K562 (cell line): Measurements from ENCODE around the gene IFT25. TPM values are rescaled to one million over a fixed set of nuclear protein-coding genes. Genes with fewer than 3 reads are reported as not detected.

ENCODE experiments used
- BDP1 ChIP-seq: IDR thresholded peaks from 3 replicates; pipeline ENCODE4 v1.6.1; 2011; ENCODE audit not compliant: insufficient read length, insufficient read depth
- CHD2 ChIP-seq: IDR thresholded peaks from 2 replicates; pipeline ENCODE4 v1.6.1; 2011; ENCODE audit warnings: low read depth, low read length
- CREB5 ChIP-seq: fragments of 250-450 bp; sonication (Bioruptor Pico); IDR thresholded peaks from 2 replicates; pipeline ENCODE4 v1.5.0; 2020; ENCODE audit warnings: mild to moderate bottlenecking
- E2F4 ChIP-seq: sonication (generic); formaldehyde crosslinking; IDR thresholded peaks from 2 replicates; pipeline ENCODE4 v1.8.0; 2022; ENCODE audit warnings: mild to moderate bottlenecking, low read depth, missing genetic modification reagents
- E2F6 ChIP-seq, 2 experiments: IDR thresholded peaks; 2 replicates each; pipeline ENCODE4 v1.6.1; 2011; ENCODE audit warnings: borderline replicate concordance in 1 of 2, control low read depth in 1 of 2, low read depth in 1 of 2, low read length in 1 of 2, mild to moderate bottlenecking in 1 of 2, mixed read lengths in 1 of 2, moderate library complexity in 1 of 2; ENCODE audit not compliant: insufficient read depth in 1 of 2, insufficient read length in 1 of 2, poor library complexity in 1 of 2, severe bottlenecking in 1 of 2; ENCODE audit errors: extremely low read depth in 1 of 2
- KDM2B ChIP-seq: fragments of 250-450 bp; sonication (Bioruptor Pico); IDR thresholded peaks from 2 replicates; pipeline ENCODE4 v1.8.0; 2021; ENCODE audit warnings: mild to moderate bottlenecking, moderate library complexity
- LARP7 ChIP-seq: fragments of 450-650 bp; IDR thresholded peaks from 2 replicates; pipeline ENCODE4 v1.6.1; 2016
- NFE2L1 ChIP-seq: fragments of 450-650 bp; IDR thresholded peaks from 2 replicates; pipeline ENCODE4 v1.6.1; 2016; ENCODE audit warnings: missing genetic modification characterization, low read depth, mild to moderate bottlenecking, missing compliant biosample characterization, moderate library complexity, borderline replicate concordance
- RBM39 ChIP-seq: fragments of 200-400 bp; formaldehyde crosslinking; optimal IDR thresholded peaks from 2 replicates; pipeline ENCODE3; 2018; ENCODE audit warnings: low read depth, low read length
- SMARCC2 ChIP-seq: fragments of 450-650 bp; IDR thresholded peaks from 2 replicates; pipeline ENCODE4 v1.6.1; 2017; ENCODE audit warnings: antibody characterized with exemption, moderate library complexity, mild to moderate bottlenecking, low read depth
- SOX6 ChIP-seq: fragments of 450-650 bp; IDR thresholded peaks from 2 replicates; pipeline ENCODE4 v1.6.1; 2014; ENCODE audit warnings: mild to moderate bottlenecking
- SRSF1 ChIP-seq: fragments of 200-400 bp; formaldehyde crosslinking; IDR thresholded peaks from 2 replicates; pipeline ENCODE4 v1.6.1; 2017; ENCODE audit warnings: mild to moderate bottlenecking, low read depth, low read length, moderate library complexity
- ZFP30 ChIP-seq: fragments of 250-450 bp; sonication (Bioruptor Pico); IDR thresholded peaks from 2 replicates; pipeline ENCODE4 v1.8.0; 2022; ENCODE audit warnings: moderate library complexity, mild to moderate bottlenecking, inconsistent platforms, borderline replicate concordance
- ZNF174 ChIP-seq: fragments of 250-450 bp; sonication (Bioruptor Pico); IDR thresholded peaks from 2 replicates; pipeline ENCODE4 v1.4.0; 2020; ENCODE audit warnings: mild to moderate bottlenecking
- ZNF431 ChIP-seq: sonication (generic); formaldehyde crosslinking; IDR thresholded peaks from 2 replicates; pipeline ENCODE4 v1.8.0; 2022; ENCODE audit warnings: mild to moderate bottlenecking, missing genetic modification reagents
- polyA plus RNA-seq, 8 experiments: library from polyadenylated mRNA; depleted of rRNA in 4 of 8; stranded (reverse) in 5 of 8; unstranded in 3 of 8; fragments of >200 nt; fragmentation: Nextera tagmentation in 2 of 8; fragmentation: Illumina TruSeq in 1 of 8; extraction: Ambion mirVana in 2 of 8; extraction: Trizol in 1 of 8; gene quantifications; 2 replicates each; pipeline versions ENCODE4 v1.2.1 to v1.2.3, GENCODE V29; 2011 to 2014; ENCODE audit warnings: inconsistent platforms in 1 of 8, missing spikeins in 1 of 8
- total RNA-seq, 7 experiments: library from RNA; depleted of rRNA in 6 of 7; stranded (reverse); fragments of >200 nt in 6 of 7; fragmentation: Illumina TruSeq in 2 of 7; extraction: Trizol in 2 of 7; gene quantifications; 2 replicates each; pipeline versions ENCODE4 v1.2.1 to v1.2.3, GENCODE V29; 2011 to 2021; ENCODE audit warnings: low replicate concordance in 1 of 7
- TF ChIP-seq, protein P1 (sequence below): fragments of 250-450 bp; sonication (Bioruptor Pico); IDR thresholded peaks from 2 replicates; pipeline ENCODE4 v1.9.0; 2021; ENCODE audit warnings: mild to moderate bottlenecking, inconsistent platforms
- TF ChIP-seq, protein P2 (sequence below): sonication (generic); formaldehyde crosslinking; IDR thresholded peaks from 2 replicates; pipeline ENCODE4 v1.8.1; 2022; ENCODE audit warnings: missing genetic modification reagents
- TF ChIP-seq, protein P3 (sequence below): fragments of 450-650 bp; formaldehyde crosslinking; IDR thresholded peaks from 2 replicates; pipeline ENCODE4 v1.4.0; 2022; ENCODE audit warnings: mild to moderate bottlenecking, moderate library complexity

Gene IFT25
- total and polyA plus RNA-seq, 9 of the 15 experiments (the other 6 are each of a cell fraction or from before 2014, with no cell fraction given), result 93.6 to 209 (median 167) TPM

DNA sequence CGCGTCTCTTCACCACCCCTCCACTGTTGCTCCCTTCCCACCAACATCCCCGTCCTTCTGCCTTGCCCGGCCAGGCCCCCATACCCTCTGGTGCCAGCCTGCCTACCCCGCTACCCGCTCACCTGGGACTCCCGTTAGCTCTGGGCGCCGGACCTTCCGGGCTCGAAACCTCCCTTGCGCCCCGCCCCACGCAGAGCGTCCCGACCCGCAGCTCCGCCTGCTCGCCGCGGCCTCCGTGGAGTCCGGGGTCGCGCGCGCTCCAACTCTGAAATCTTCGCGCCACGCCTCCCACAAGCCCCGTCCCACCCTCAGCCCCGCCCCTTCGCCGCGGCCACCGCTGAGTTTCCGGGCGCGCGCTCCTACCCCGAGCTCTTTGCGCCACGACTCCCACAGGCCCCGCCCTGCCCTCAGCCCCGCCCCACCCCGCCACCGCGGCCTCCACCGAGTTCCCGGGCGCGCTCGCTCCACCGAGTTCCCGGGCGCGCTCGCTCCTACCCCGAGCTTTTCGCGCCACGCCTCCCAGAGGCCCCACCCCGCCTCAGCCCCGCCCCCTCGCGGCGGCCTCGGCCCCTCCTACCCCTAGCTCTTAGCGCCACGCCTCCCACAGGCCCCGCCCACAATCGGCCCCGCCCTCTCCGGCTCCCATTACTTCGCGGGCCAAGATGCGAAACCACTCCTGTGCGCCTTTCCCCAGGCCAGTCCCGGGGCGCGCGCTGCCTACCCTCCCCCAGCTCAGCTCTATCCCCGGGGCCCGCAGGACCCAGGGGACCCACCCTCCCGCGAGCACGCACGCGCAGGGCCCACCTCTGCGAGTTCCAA is at the start of gene IFT25 (continued):
- TF ChIP-seq CHD2 (no peak; the same call in 1 of the 2 replicates), E2F4 (CRISPR knock-in tag) (peak; percentile 70; the same call in 1 of the 2 replicates), KDM2B (CRISPR knock-in tag) (peak; percentile 80), RBM39 (no peak), SMARCC2 (0 out of 2 replicates have a peak, but pooled peaks have one; percentile 37), SOX6 (peak; percentile 47; the same call in 1 of the 2 replicates), BDP1 (no peak), ZNF174 (CRISPR knock-in tag) (no peak), E2F6 (IDR thresholded peaks at IDR 0.05; ENCODE audit: borderline replicate concordance in 1 of 2, extremely low read depth in 1 of 2, insufficient read depth in 1 of 2, insufficient read length in 1 of 2, low read depth in 1 of 2, low read length in 1 of 2, poor library complexity in 1 of 2, severe bottlenecking in 1 of 2) (peak; percentile 1 to 31), LARP7 (0 out of 2 replicates have a peak, but pooled peaks have one; percentile 80), ZNF431 (CRISPR knock-in tag) (no peak), ZFP30 (CRISPR knock-in tag) (no peak), NFE2L1 (tag) (no peak), CREB5 (CRISPR knock-in tag) (no peak), SRSF1 (no peak)
- TF ChIP-seq, protein P1, sequence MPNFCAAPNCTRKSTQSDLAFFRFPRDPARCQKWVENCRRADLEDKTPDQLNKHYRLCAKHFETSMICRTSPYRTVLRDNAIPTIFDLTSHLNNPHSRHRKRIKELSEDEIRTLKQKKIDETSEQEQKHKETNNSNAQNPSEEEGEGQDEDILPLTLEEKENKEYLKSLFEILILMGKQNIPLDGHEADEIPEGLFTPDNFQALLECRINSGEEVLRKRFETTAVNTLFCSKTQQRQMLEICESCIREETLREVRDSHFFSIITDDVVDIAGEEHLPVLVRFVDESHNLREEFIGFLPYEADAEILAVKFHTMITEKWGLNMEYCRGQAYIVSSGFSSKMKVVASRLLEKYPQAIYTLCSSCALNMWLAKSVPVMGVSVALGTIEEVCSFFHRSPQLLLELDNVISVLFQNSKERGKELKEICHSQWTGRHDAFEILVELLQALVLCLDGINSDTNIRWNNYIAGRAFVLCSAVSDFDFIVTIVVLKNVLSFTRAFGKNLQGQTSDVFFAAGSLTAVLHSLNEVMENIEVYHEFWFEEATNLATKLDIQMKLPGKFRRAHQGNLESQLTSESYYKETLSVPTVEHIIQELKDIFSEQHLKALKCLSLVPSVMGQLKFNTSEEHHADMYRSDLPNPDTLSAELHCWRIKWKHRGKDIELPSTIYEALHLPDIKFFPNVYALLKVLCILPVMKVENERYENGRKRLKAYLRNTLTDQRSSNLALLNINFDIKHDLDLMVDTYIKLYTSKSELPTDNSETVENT (CRISPR knock-in tag), result peak; percentile 93; the same call in 1 of the 2 replicates
- TF ChIP-seq, protein P2, sequence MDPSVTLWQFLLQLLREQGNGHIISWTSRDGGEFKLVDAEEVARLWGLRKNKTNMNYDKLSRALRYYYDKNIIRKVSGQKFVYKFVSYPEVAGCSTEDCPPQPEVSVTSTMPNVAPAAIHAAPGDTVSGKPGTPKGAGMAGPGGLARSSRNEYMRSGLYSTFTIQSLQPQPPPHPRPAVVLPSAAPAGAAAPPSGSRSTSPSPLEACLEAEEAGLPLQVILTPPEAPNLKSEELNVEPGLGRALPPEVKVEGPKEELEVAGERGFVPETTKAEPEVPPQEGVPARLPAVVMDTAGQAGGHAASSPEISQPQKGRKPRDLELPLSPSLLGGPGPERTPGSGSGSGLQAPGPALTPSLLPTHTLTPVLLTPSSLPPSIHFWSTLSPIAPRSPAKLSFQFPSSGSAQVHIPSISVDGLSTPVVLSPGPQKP (CRISPR knock-in tag), result no peak
- TF ChIP-seq, protein P3, sequence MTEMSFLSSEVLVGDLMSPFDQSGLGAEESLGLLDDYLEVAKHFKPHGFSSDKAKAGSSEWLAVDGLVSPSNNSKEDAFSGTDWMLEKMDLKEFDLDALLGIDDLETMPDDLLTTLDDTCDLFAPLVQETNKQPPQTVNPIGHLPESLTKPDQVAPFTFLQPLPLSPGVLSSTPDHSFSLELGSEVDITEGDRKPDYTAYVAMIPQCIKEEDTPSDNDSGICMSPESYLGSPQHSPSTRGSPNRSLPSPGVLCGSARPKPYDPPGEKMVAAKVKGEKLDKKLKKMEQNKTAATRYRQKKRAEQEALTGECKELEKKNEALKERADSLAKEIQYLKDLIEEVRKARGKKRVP (CRISPR knock-in tag), result no peak
